SK-N-SH (cell line): ENCODE measurements around the gene TMEM109. TPM values are rescaled to one million over a fixed set of nuclear protein-coding genes. Genes with fewer than 3 reads are reported as not detected.

Experiments
- CTCF ChIA-PET: fragments of 300-600, 350-600 bp; formaldehyde crosslinking; extraction: SDS; loops from one replicate; lab custom pipeline; 2021; lab: Yijun Ruan, JAX
- POLR2A ChIA-PET: fragments of 350-600 bp; sonication (Branson Sonifier 250); formaldehyde crosslinking; extraction: SDS; loops from one replicate; lab custom pipeline; 2020; ENCODE audit warnings: antibody characterized with exemption, inconsistent platforms; lab: Yijun Ruan, JAX
- DNase-seq: peaks from one replicate; pipeline ENCODE4 v3.0.0; 2012
- H2AFZ ChIP-seq: fragments of 200-600 bp; sonication (generic); 2 replicates; pipeline ENCODE4 v1.8.1; 2016; ENCODE audit warnings: antibody characterized with exemption, mild to moderate bottlenecking, low read depth
- H3F3A ChIP-seq: fragments of 200-600 bp; sonication (generic); replicated peaks from 2 replicates; pipeline ENCODE3; 2016; ENCODE audit warnings: antibody characterized with exemption, mild to moderate bottlenecking; ENCODE audit not compliant: insufficient read depth
- H3K27ac ChIP-seq, 2 experiments: fragments of 200-500 bp in 1 of 2; fragments of 200-600 bp in 1 of 2; sonication (Bioruptor generic) in 1 of 2; sonication (generic), shearing (Covaris generic) in 1 of 2; 2 replicates each; pipeline versions ENCODE4 v1.5.1 to v1.6.1; 2014 to 2016; ENCODE audit warnings: low read depth in 2 of 2, inconsistent platforms in 1 of 2, low read length in 1 of 2, mild to moderate bottlenecking in 1 of 2, mixed read lengths in 1 of 2
- H3K27me3 ChIP-seq: fragments of 200-600 bp; sonication (generic), shearing (Covaris generic); 2 replicates; pipeline ENCODE4 v1.6.1; 2016; ENCODE audit warnings: mixed run types; ENCODE audit not compliant: insufficient read depth
- H3K36me3 ChIP-seq, 2 experiments: fragments of 200-500 bp in 1 of 2; fragments of 200-600 bp in 1 of 2; sonication (Bioruptor generic) in 1 of 2; sonication (generic) in 1 of 2; replicated peaks in 1 of 2; 2 replicates each; pipeline versions ENCODE3 to v1.5.1; 2014 to 2016; ENCODE audit warnings: low read length in 1 of 2, mild to moderate bottlenecking in 1 of 2; ENCODE audit not compliant: insufficient read depth in 2 of 2, control insufficient read depth in 1 of 2
- H3K4me1 ChIP-seq, 2 experiments: fragments of 200-500 bp in 1 of 2; fragments of 200-600 bp in 1 of 2; sonication (Bioruptor generic) in 1 of 2; sonication (generic), shearing (Covaris generic) in 1 of 2; 2 replicates each; pipeline versions ENCODE4 v1.5.1 to v1.6.1; 2014 to 2016; ENCODE audit warnings: low read depth in 1 of 2, low read length in 1 of 2, mixed run types in 1 of 2; ENCODE audit not compliant: insufficient read depth in 2 of 2, control insufficient read depth in 1 of 2
- H3K4me2 ChIP-seq: fragments of 200-600 bp; sonication (generic), shearing (Covaris generic); 2 replicates; pipeline ENCODE4 v1.6.1; 2017; ENCODE audit warnings: mixed run types
- H3K4me3 ChIP-seq, 2 experiments: fragments of 200-500 bp in 1 of 2; fragments of 200-600 bp in 1 of 2; sonication (Bioruptor generic) in 1 of 2; sonication (generic), shearing (Covaris generic) in 1 of 2; 2 replicates each; pipeline versions ENCODE4 v1.5.1 to v1.8.1; 2014 to 2016; ENCODE audit warnings: low read depth in 2 of 2, inconsistent platforms in 1 of 2, low read length in 1 of 2, mild to moderate bottlenecking in 1 of 2, mixed read lengths in 1 of 2, moderate library complexity in 1 of 2
- H3K79me2 ChIP-seq: fragments of 200-600 bp; sonication (generic); 2 replicates; pipeline ENCODE4 v1.8.1; 2017; ENCODE audit warnings: mild to moderate bottlenecking; ENCODE audit not compliant: insufficient read depth
- H3K9ac ChIP-seq: fragments of 200-600 bp; sonication (generic); 2 replicates; pipeline ENCODE4 v1.6.1; 2017; ENCODE audit warnings: mixed run types
- H3K9me2 ChIP-seq: fragments of 200-600 bp; sonication (generic); 2 replicates; pipeline ENCODE4 v1.6.1; 2017; ENCODE audit warnings: mixed run types
- H3K9me3 ChIP-seq: fragments of 200-600 bp; sonication (generic); 2 replicates; pipeline ENCODE4 v1.6.1; 2017; ENCODE audit warnings: mixed run types, mild to moderate bottlenecking, moderate library complexity
- H4K20me1 ChIP-seq: fragments of 200-600 bp; sonication (generic); 2 replicates; pipeline ENCODE4 v1.6.1; 2017; ENCODE audit warnings: mild to moderate bottlenecking, mixed run types; ENCODE audit not compliant: insufficient read depth
- EP300 ChIP-seq, 2 experiments: IDR thresholded peaks; 2 replicates each; pipeline versions ENCODE4 v1.4.0 to v1.6.1; 2012; ENCODE audit warnings: borderline replicate concordance in 1 of 2, low read depth in 1 of 2, low read length in 1 of 2
- FOXM1 ChIP-seq: IDR thresholded peaks from 2 replicates; pipeline ENCODE4 v1.4.0; 2012; ENCODE audit warnings: low read depth, mild to moderate bottlenecking
- POLR2AphosphoS5 ChIP-seq: IDR thresholded peaks from 2 replicates; pipeline ENCODE4 v1.6.1; 2012; ENCODE audit warnings: low read depth, low read length
- RAD21 ChIP-seq: IDR thresholded peaks from 2 replicates; pipeline ENCODE4 v1.6.1; 2012; ENCODE audit warnings: mild to moderate bottlenecking, low read length
- RCOR1 ChIP-seq: fragments of 150-350 bp; IDR thresholded peaks from 2 replicates; pipeline ENCODE4 v1.6.1; 2017; ENCODE audit warnings: antibody characterized with exemption, low read length
- REST ChIP-seq: IDR thresholded peaks from 2 replicates; pipeline ENCODE4 v1.6.1; 2012; ENCODE audit warnings: mild to moderate bottlenecking, low read depth, low read length, moderate library complexity
- RFX5 ChIP-seq: IDR thresholded peaks from 2 replicates; pipeline ENCODE4 v1.6.1; 2012; ENCODE audit warnings: mild to moderate bottlenecking, improper control_type of control experiment, low read length
- SIN3A ChIP-seq: IDR thresholded peaks from 2 replicates; pipeline ENCODE4 v1.6.1; 2012; ENCODE audit warnings: low read depth, mild to moderate bottlenecking, low read length, moderate library complexity, borderline replicate concordance
- TCF12 ChIP-seq: IDR thresholded peaks from 2 replicates; pipeline ENCODE4 v1.4.0; 2012
- YY1 ChIP-seq: IDR thresholded peaks from 2 replicates; pipeline ENCODE4 v1.4.0; 2012; ENCODE audit warnings: low read depth, mild to moderate bottlenecking
- ZBTB33 ChIP-seq: IDR thresholded peaks from 2 replicates; pipeline ENCODE4 v1.4.0; 2012; ENCODE audit warnings: low read depth, borderline replicate concordance
- WGBS: methylation state at CpG from one replicate; pipeline ENCODE4 v1.1.6; 2017; ENCODE audit warnings: low lambda C conversion rate; 5-methylcytosine and 5-hydroxymethylcytosine counted together
- polyA plus RNA-seq, 3 experiments: library from polyadenylated mRNA; depleted of rRNA; stranded (reverse); fragments of >200 nt; gene quantifications; 2 replicates each; pipeline ENCODE4 v1.2.3, GENCODE V29; 2012
- TF ChIP-seq, protein P1 (sequence below): IDR thresholded peaks from 2 replicates; pipeline ENCODE4 v1.4.0; 2012; ENCODE audit warnings: low read depth
- TF ChIP-seq, protein P2 (sequence below): fragments of 150-350 bp; IDR thresholded peaks from 2 replicates; pipeline ENCODE4 v1.6.1; 2017; ENCODE audit warnings: antibody characterized with exemption, low read length, low read depth, borderline replicate concordance
- TF ChIP-seq, protein P3 (sequence below): IDR thresholded peaks from 2 replicates; pipeline ENCODE4; 2012

TMEM109 gene
- polyA plus RNA-seq, 1 of the 3 experiments (the other 2 are of a cell fraction) = 52.7 TPM

DNA sequence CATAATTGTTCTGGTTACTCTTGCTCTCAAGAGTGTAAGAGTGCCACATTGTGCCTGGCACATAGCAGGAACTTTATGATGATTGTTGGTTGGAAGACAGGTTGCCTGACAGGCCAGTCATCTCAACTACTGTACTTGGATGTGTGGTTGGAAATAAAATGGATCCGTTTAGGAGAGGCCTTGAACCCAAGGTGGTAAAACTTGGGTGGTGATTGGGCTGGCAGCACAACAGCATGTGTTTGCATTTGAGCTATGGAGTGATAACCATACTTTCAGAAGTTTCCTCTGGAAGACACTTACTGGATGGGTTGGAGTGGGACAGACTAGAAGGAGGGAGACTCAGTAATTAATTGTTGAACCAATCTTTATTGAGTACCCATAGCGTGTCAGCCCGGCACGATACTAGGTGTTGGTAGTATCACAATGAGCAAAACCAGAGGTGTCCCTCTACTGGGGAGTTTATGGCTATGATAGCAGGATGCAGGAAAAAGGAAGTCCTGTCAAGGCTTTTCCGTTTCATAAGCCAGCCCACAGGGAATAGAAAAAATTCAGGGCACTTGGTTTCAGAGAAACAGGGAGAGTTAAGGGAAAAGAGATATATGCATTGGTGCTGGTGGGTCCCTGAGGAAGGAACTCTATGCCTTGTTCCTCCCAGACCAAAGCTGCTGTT is 3.1 kb upstream of the TMEM109 start:
- ChIA-PET CTCF (interaction anchor here (0.8 kb wide), 1 partner anchor 13 kb away, joined by 3 read pairs; the partner anchor contains the start of gene TMEM132A), POLR2A (no interaction called here)
- Histone ChIP-seq H3K36me3 (no peaks in the 10 kb centered on the region), H3K4me3 (no peak overlapping the region), H3K9ac (no peak overlapping the region), H3K9me3 (no peaks in the 10 kb centered on the region), H3F3A (no peaks in the 10 kb centered on the region), H4K20me1 (no peaks in the 10 kb centered on the region; the same call in 1 of the 2 replicates), H2AFZ (no peak overlapping the region), H3K79me2 (peaks cover 11% of the 10 kb centered on the region), H3K27me3 (no peaks in the 10 kb centered on the region; the same call in 1 of the 2 replicates), H3K4me2 (no peak overlapping the region), H3K9me2 (no peaks in the 10 kb centered on the region), H3K27ac (no peak overlapping the region), H3K4me1 (peaks cover 6 to 17% of the 10 kb centered on the region in 2 experiments; a peak in 1 of 4 replicates)
- DNase-seq = no peak
- no peak for TF ChIP-seq POLR2AphosphoS5
- TF ChIP-seq SIN3A = no peak
- no peak for TF ChIP-seq REST
- TF ChIP-seq RCOR1 = no peak
- no peak for TF ChIP-seq YY1
- TF ChIP-seq ZBTB33 = no peak
- TF ChIP-seq, protein P1, sequence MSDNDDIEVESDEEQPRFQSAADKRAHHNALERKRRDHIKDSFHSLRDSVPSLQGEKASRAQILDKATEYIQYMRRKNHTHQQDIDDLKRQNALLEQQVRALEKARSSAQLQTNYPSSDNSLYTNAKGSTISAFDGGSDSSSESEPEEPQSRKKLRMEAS = no peak
- no peak for TF ChIP-seq FOXM1
- TF ChIP-seq, protein P2, sequence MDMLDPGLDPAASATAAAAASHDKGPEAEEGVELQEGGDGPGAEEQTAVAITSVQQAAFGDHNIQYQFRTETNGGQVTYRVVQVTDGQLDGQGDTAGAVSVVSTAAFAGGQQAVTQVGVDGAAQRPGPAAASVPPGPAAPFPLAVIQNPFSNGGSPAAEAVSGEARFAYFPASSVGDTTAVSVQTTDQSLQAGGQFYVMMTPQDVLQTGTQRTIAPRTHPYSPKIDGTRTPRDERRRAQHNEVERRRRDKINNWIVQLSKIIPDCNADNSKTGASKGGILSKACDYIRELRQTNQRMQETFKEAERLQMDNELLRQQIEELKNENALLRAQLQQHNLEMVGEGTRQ = no peak
- no peak for TF ChIP-seq RFX5
- TF ChIP-seq EP300 (IDR thresholded peaks at IDR 0.05; ENCODE audit: borderline replicate concordance in 1 of 2, low read depth in 1 of 2, low read length in 1 of 2) = no peak
- TF ChIP-seq RAD21 = no peak
- TF ChIP-seq, protein P3, sequence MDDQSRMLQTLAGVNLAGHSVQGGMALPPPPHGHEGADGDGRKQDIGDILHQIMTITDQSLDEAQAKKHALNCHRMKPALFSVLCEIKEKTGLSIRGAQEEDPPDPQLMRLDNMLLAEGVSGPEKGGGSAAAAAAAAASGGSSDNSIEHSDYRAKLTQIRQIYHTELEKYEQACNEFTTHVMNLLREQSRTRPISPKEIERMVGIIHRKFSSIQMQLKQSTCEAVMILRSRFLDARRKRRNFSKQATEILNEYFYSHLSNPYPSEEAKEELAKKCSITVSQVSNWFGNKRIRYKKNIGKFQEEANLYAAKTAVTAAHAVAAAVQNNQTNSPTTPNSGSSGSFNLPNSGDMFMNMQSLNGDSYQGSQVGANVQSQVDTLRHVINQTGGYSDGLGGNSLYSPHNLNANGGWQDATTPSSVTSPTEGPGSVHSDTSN = no peak
- TF ChIP-seq TCF12 = no peak
- WGBS = 27% methylated on average over 5 of the region's 5 CpGs
